ENCODE results near the gene PRPSAP2. TPM values are rescaled to one million over a fixed set of nuclear protein-coding genes. Genes with fewer than 3 reads are reported as not detected.
A peak's percentile ranks its signal among the peaks of the same experiment; 100 is the strongest.

Gene PRPSAP2
- total RNA-seq, 1 experiment from 2014 or later = 52.2 TPM

- no peak for DNase-seq (ENCODE audit: low read depth)
- in situ Hi-C loops (cut with HindIII; ENCODE audit: low pct_unique_long_range_greater_than_20kb, low sequenced_read_pairs) = no loop called here
These were observed 67.3 kb downstream of the PRPSAP2 start for GRCh38 chr17:18925187-18925586.

- in situ Hi-C loops (cut with HindIII; ENCODE audit: low pct_unique_long_range_greater_than_20kb, low sequenced_read_pairs) = no loop called here
- DNase-seq (ENCODE audit: low read depth) = no peak
These were observed 70.7 kb downstream of the PRPSAP2 start for GRCh38 chr17:18928628-18929125.

GRCh38 chr17:18932360-18933055, 74.6 kb downstream of the PRPSAP2 start:
- no peak for DNase-seq (ENCODE audit: low read depth)
- in situ Hi-C loops (cut with HindIII; ENCODE audit: low pct_unique_long_range_greater_than_20kb, low sequenced_read_pairs) = no loop called here

- DNase-seq (ENCODE audit: low read depth) = no peak
- in situ Hi-C loops (cut with HindIII; ENCODE audit: low pct_unique_long_range_greater_than_20kb, low sequenced_read_pairs) = no loop called here
These were observed 75.4 kb downstream of the PRPSAP2 start for GRCh38 chr17:18933102-18934058.

- in situ Hi-C loops (cut with HindIII; ENCODE audit: low pct_unique_long_range_greater_than_20kb, low sequenced_read_pairs) = no loop called here
- DNase-seq (ENCODE audit: low read depth) = no peak
These were observed 80.2 kb downstream of the PRPSAP2 start for GRCh38 chr17:18937981-18938691.

- no peak for DNase-seq (ENCODE audit: low read depth)
- in situ Hi-C loops (cut with HindIII; ENCODE audit: low pct_unique_long_range_greater_than_20kb, low sequenced_read_pairs) = no loop called here
These were observed 80.7 kb downstream of the PRPSAP2 start for GRCh38 chr17:18938692-18939023.

- in situ Hi-C loops (cut with HindIII; ENCODE audit: low pct_unique_long_range_greater_than_20kb, low sequenced_read_pairs) = no loop called here
- no peak for DNase-seq (ENCODE audit: low read depth)
These were observed 86.7 kb downstream of the PRPSAP2 start for GRCh38 chr17:18944646-18945045.

DNA sequence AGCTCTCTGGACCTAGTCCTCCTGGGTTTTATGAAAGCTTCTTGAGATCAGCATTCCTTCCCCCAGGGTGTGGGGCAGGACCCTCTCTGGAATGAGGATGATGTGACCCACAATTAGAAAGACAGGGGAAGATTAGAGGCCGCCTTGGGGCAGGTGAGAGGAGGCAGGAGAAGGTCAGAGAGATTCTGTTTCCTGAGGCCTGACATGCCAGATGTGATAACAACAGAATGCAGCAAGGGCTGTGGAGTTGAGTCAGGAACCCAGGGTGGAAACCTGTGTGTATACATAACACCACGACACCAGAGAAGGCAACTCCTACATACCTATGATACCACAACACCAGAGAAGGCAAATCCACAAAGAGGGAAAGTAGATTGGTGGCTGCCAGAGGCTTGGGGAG, 88.6 kb downstream of the PRPSAP2 start:
- DNase-seq (ENCODE audit: low read depth) = no peak
- in situ Hi-C loops (cut with HindIII; ENCODE audit: low pct_unique_long_range_greater_than_20kb, low sequenced_read_pairs) = no loop called here

GRCh38 chr17:18947866-18948265, 89.9 kb downstream of the PRPSAP2 start:
- no peak for DNase-seq (ENCODE audit: low read depth)
- in situ Hi-C loops (cut with HindIII; ENCODE audit: low pct_unique_long_range_greater_than_20kb, low sequenced_read_pairs) = no loop called here

DNA sequence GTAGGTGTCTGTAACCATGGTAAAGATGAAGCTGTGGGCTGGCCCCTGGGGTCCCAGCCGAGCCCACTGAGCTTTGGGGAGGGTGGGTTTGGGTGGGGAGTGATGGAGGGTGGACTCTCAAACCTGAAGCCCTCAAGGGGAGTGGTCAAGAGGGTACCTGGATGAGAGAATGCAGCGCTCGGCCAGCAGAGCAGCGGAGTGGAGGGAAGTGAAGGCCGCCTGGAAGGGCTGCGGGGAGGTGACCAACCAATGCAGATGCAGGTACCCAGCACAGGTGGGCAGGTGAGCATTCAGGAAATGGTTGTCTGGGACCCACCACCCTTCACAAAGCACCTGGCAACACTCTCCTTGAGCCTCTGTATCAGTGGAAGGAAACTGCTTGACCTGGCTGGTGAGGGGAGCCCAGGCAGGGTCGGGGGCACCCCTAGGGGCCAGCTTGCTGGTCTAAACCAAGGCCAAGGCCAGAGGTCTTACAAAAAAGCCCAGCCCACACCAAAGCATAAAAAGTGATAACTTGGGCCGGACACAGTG, 90.6 kb downstream of the PRPSAP2 start:
- no peak for DNase-seq (ENCODE audit: low read depth)
- in situ Hi-C loops (cut with HindIII; ENCODE audit: low pct_unique_long_range_greater_than_20kb, low sequenced_read_pairs) = no loop called here

GRCh38 chr17:18949566-18949965, 91.6 kb downstream of the PRPSAP2 start:
- in situ Hi-C loops (cut with HindIII; ENCODE audit: low pct_unique_long_range_greater_than_20kb, low sequenced_read_pairs) = no loop called here
- DNase-seq (ENCODE audit: low read depth) = no peak

DNA sequence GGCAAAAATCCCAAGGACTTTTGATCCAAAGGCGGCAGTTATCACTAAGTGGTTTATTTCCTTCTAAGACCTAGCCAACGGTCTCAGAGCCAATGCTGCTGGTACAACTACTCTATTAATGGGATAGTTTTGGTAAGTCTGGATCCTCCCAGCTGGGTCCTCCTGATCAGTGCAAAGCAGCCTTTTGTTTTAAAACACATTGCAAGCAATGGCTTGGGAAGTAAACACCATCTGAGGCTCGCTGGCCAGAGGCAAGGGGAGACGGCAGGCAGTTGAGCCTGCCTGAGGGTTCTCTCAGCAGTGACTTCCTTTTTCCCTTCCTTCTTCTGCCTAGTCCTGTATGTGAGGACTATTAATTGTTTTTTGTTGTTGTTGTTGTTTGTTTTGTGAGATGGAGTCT, 92.4 kb downstream of the PRPSAP2 start:
- in situ Hi-C loops (cut with HindIII; ENCODE audit: low pct_unique_long_range_greater_than_20kb, low sequenced_read_pairs) = no loop called here
- DNase-seq (ENCODE audit: low read depth) = no peak

DNA sequence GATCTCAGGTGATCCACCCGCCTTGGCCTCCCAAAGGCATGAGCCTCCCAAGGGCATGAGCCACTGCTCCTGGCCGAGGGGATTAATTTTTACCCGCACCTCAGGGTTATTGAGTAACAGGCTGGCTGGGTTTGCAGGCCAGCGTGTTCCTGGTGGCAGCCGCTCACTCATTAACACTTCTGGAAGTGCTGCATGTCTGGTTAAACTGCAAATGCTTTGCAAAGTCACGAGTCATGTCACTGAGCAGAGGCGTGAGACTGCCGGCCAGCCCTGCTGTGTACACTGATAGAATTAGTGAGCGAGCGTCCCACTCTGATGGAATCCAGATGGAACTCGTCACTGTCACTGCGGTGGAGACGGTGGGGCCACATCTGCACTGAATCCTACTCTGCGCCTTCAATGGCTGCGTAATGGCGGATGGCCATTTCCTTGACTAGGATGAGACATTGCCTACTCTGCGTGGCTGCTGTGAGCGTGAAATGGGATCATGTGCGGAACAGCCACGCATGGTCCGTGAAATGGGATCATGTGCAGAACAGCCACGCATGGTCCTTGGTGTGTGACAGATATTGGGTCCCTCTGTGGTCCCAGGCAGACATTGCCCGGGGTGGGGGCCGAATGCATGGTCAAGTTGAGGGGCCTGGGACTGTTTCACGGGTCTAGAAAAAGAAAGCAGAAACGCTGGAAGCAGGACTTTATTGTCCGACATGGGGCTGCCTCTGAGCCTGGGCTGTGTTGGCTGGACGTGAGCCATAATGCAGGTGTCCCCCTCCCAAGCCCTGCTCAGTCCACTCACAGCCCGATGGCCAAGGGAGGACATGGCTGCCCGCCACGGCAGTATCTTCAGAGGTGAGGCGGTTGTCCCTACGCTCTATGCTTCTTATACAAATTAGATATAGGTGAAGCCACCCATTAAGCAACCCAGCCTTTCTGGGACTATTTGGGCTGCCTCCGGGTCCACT, 93.3 kb downstream of the PRPSAP2 start:
- DNase-seq (ENCODE audit: low read depth) = peak; percentile 82
- in situ Hi-C loops (cut with HindIII; ENCODE audit: low pct_unique_long_range_greater_than_20kb, low sequenced_read_pairs) = no loop called here

GRCh38 chr17:18951941-18952842, 94.3 kb downstream of the PRPSAP2 start, which contains the start of gene SLC5A10:
Gene SLC5A10, plus strand, starts transcription at chr17:18952165. Its CDS starts 41 bp downstream, at chr17:18952206.
- peak; percentile 63 for DNase-seq (ENCODE audit: low read depth)

GRCh38 chr17:18953231-18953728, 95.3 kb downstream of the PRPSAP2 start:
- no peak for DNase-seq (ENCODE audit: low read depth)
- in situ Hi-C loops (cut with HindIII; ENCODE audit: low pct_unique_long_range_greater_than_20kb, low sequenced_read_pairs) = no loop called here

More at GRCh38 chr17:18951941-18952842, 94.3 kb downstream of the PRPSAP2 start, which contains the start of gene SLC5A10:
- in situ Hi-C loops (cut with HindIII; ENCODE audit: low pct_unique_long_range_greater_than_20kb, low sequenced_read_pairs) = no loop called here

GRCh38 chr17:18954321-18954720, 96.4 kb downstream of the PRPSAP2 start:
- no peak for DNase-seq (ENCODE audit: low read depth)
- in situ Hi-C loops (cut with HindIII; ENCODE audit: low pct_unique_long_range_greater_than_20kb, low sequenced_read_pairs) = no loop called here

Measured in Caki2 (cell line).